Measurements from ENCODE around the gene TMEM143. TPM values are rescaled to one million over a fixed set of nuclear protein-coding genes. Genes with fewer than 3 reads are reported as not detected.
"Not testable (repeated sequence)": the region's sequence is repeated elsewhere in the genome, so short reads cannot be mapped to it uniquely, and the experiment has no call there.

TMEM143 gene
- total RNA-seq, 1 donor from 2014 or later, result 3.2 TPM

- no peaks in the 10 kb centered on the region for H3K9me3 ChIP-seq
- H3K36me3 ChIP-seq, result peaks cover 0 to 42% of the 10 kb centered on the region in 2 donors
- no peak for TF ChIP-seq POLR2AphosphoS5 (IDR thresholded peaks at IDR 0.05; ENCODE audit: insufficient read depth in 1 of 2, low read depth in 1 of 2)
- TF ChIP-seq CTCF (IDR thresholded peaks at IDR 0.05), result no peak
- TF ChIP-seq POLR2A (IDR thresholded peaks at IDR 0.05), result no peak
- no peak overlapping the region for H3K27ac ChIP-seq
- H3K4me1 ChIP-seq, result no peaks in the 10 kb centered on the region
- no peaks in the 10 kb centered on the region for H3K27me3 ChIP-seq
- intact Hi-C loops (cut with DNase I), result no loop called here
- DNase-seq (ENCODE audit: extremely low spot score in 2 of 2), result no peak
- H3K4me3 ChIP-seq, result no peak overlapping the region
Measured at GRCh38 chr19:48381178-48381950, 17.6 kb upstream of the TMEM143 start.

GRCh38 chr19:48379058-48379457 lies 15.3 kb upstream of the TMEM143 start:
- intact Hi-C loops (cut with DNase I), result no loop called here
- Histone ChIP-seq H3K36me3 (peaks cover 0 to 21% of the 10 kb centered on the region in 2 donors), H3K4me1 (no peaks in the 10 kb centered on the region), H3K27ac (no peak overlapping the region), H3K27me3 (no peaks in the 10 kb centered on the region), H3K9me3 (no peaks in the 10 kb centered on the region), H3K4me3 (no peak overlapping the region)
- DNase-seq (ENCODE audit: extremely low spot score in 2 of 2), result no peak
- no peak for TF ChIP-seq CTCF (IDR thresholded peaks at IDR 0.05)

- TF ChIP-seq CTCF (IDR thresholded peaks at IDR 0.05), result no peak
- no peak for TF ChIP-seq POLR2AphosphoS5 (IDR thresholded peaks at IDR 0.05; ENCODE audit: insufficient read depth in 1 of 2, low read depth in 1 of 2)
- TF ChIP-seq POLR2A (IDR thresholded peaks at IDR 0.05), result no peak
- Histone ChIP-seq H3K4me3 (no peak overlapping the region), H3K9me3 (no peaks in the 10 kb centered on the region), H3K27me3 (no peaks in the 10 kb centered on the region), H3K36me3 (peaks cover 0 to 12% of the 10 kb centered on the region in 2 donors), H3K4me1 (no peaks in the 10 kb centered on the region), H3K27ac (no peak overlapping the region)
- DNase-seq (ENCODE audit: extremely low spot score in 2 of 2), result no peak
- intact Hi-C loops (cut with DNase I), result no loop called here
Measured at GRCh38 chr19:48378194-48378570, 14.4 kb upstream of the TMEM143 start.

GRCh38 chr19:48373567-48373966 lies 9.8 kb upstream of the TMEM143 start:
- TF ChIP-seq POLR2AphosphoS5 (IDR thresholded peaks at IDR 0.05; ENCODE audit: insufficient read depth in 1 of 2, low read depth in 1 of 2) (no peak), CTCF (IDR thresholded peaks at IDR 0.05) (no peak), POLR2A (IDR thresholded peaks at IDR 0.05) (no peak)
- H3K36me3 ChIP-seq, result no peaks in the 10 kb centered on the region
- H3K4me3 ChIP-seq, result no peak overlapping the region
- DNase-seq (ENCODE audit: extremely low spot score in 2 of 2), result no peak
- no peaks in the 10 kb centered on the region for H3K9me3 ChIP-seq
- no peak overlapping the region for H3K27ac ChIP-seq
- intact Hi-C loops (cut with DNase I), result no loop called here
- H3K4me1 ChIP-seq, result no peaks in the 10 kb centered on the region
- H3K27me3 ChIP-seq, result no peaks in the 10 kb centered on the region

GRCh38 chr19:48372904-48373303 lies 9.2 kb upstream of the TMEM143 start:
- no peaks in the 10 kb centered on the region for H3K9me3 ChIP-seq
- H3K36me3 ChIP-seq, result no peaks in the 10 kb centered on the region
- H3K4me3 ChIP-seq, result no peak overlapping the region
- no peak for TF ChIP-seq POLR2A (IDR thresholded peaks at IDR 0.05)
- TF ChIP-seq CTCF (IDR thresholded peaks at IDR 0.05), result no peak
- TF ChIP-seq POLR2AphosphoS5 (IDR thresholded peaks at IDR 0.05; ENCODE audit: insufficient read depth in 1 of 2, low read depth in 1 of 2), result no peak
- no peaks in the 10 kb centered on the region for H3K27me3 ChIP-seq
- intact Hi-C loops (cut with DNase I), result no loop called here
- no peak for DNase-seq (ENCODE audit: extremely low spot score in 2 of 2)
- H3K27ac ChIP-seq, result no peak overlapping the region
- H3K4me1 ChIP-seq, result no peaks in the 10 kb centered on the region

GRCh38 chr19:48371771-48372170 lies 8.0 kb upstream of the TMEM143 start:
- H3K36me3 ChIP-seq; H3K4me1 ChIP-seq; DNase-seq (ENCODE audit: extremely low spot score in 2 of 2); H3K27ac ChIP-seq; H3K9me3 ChIP-seq; intact Hi-C loops (cut with DNase I); H3K4me3 ChIP-seq; H3K27me3 ChIP-seq: not testable (repeated sequence)
